Spinal cord (tissue), 10 donors: ENCODE results near the gene PIGZ. TPM values are rescaled to one million over a fixed set of nuclear protein-coding genes. Genes with fewer than 3 reads are reported as not detected.

Source experiments
- DNase-seq, 6 donors: peaks; one replicate each; pipeline versions ENCODE4 v3.0.0 to v3.0.0-alpha.2; 2013 to 2015; ENCODE audit warnings: low spot score in 6 of 6, low read depth in 4 of 6
- H3K27ac ChIP-seq: one replicate; pipeline ENCODE4 v1.5.1; 2013; ENCODE audit warnings: low read depth, low read length, control low read depth
- H3K27me3 ChIP-seq: one replicate; pipeline ENCODE4 v1.6.1; 2013; ENCODE audit warnings: low read length; ENCODE audit not compliant: control insufficient read depth, insufficient read depth
- H3K36me3 ChIP-seq: one replicate; pipeline ENCODE4 v1.6.1; 2013; ENCODE audit warnings: low read length; ENCODE audit not compliant: control insufficient read depth, insufficient read depth
- H3K4me1 ChIP-seq: one replicate; pipeline ENCODE4 v1.6.1; 2013; ENCODE audit warnings: low read length; ENCODE audit not compliant: control insufficient read depth, insufficient read depth
- H3K4me3 ChIP-seq: one replicate; pipeline ENCODE4 v1.5.1; 2013; ENCODE audit warnings: low read depth, low read length, control low read depth
- H3K9me3 ChIP-seq: one replicate; pipeline ENCODE4 v1.6.1; 2013; ENCODE audit warnings: low read length; ENCODE audit not compliant: control insufficient read depth, insufficient read depth
- WGBS: methylation state at CpG from one replicate; pipeline ENCODE4 v1.1.5; 2013; ENCODE audit warnings: missing lambda C conversion rate; ENCODE audit not compliant: insufficient coverage; 5-methylcytosine and 5-hydroxymethylcytosine counted together
- long read RNA-seq, 4 donors: transcript quantifications; one replicate each; lab custom pipeline, GENCODE V29; 2026
- polyA plus RNA-seq, 2 donors: library from polyadenylated mRNA; unstranded; fragments of 120-200 nt; gene quantifications; one replicate each; pipeline ENCODE4 v1.2.1, GENCODE V29; 2013; ENCODE audit not compliant: insufficient read length in 2 of 2
- total RNA-seq, 2 donors: library from RNA; depleted of rRNA in 1 of 2; stranded (reverse); fragments of 120-200 nt in 1 of 2; fragments of >200 nt in 1 of 2; gene quantifications; one replicate each; pipeline versions ENCODE4 v1.2.3 to v1.2.4, GENCODE V29; 2013 to 2014
- donor health status: healthy.

PIGZ gene, protein sequence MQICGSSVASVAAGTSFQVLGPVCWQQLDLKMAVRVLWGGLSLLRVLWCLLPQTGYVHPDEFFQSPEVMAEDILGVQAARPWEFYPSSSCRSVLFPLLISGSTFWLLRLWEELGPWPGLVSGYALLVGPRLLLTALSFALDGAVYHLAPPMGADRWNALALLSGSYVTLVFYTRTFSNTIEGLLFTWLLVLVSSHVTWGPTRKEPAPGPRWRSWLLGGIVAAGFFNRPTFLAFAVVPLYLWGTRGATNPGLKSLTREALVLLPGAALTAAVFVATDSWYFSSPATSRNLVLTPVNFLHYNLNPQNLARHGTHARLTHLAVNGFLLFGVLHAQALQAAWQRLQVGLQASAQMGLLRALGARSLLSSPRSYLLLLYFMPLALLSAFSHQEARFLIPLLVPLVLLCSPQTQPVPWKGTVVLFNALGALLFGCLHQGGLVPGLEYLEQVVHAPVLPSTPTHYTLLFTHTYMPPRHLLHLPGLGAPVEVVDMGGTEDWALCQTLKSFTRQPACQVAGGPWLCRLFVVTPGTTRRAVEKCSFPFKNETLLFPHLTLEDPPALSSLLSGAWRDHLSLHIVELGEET
- total RNA-seq (1 to 10 TPM; 3.0 to 4.6 TPM), polyA plus RNA-seq (10 to 100 TPM in 1 of 2 donors, 1 to 10 TPM in 1; 9.1 to 15.0 TPM)
- long read RNA-seq, donor 1, transcript PIGZ-201 (2 exons, 868 nt): major isoform, 6 of 10 reads
- long read RNA-seq, donor 1, partial matches to known transcripts: 0 of 10 reads
- long read RNA-seq, donor 1, other reads (novel, unspliced or antisense): 0 of 10 reads
- long read RNA-seq, donor 2, partial matches to known transcripts: 0 of 2 reads
- long read RNA-seq, donor 2, other reads (novel, unspliced or antisense): 0 of 2 reads
- long read RNA-seq, donor 3: 0 reads
- long read RNA-seq, donor 4: 0 reads

- Histone ChIP-seq H3K9me3 (no peaks in the 10 kb centered on the region), H3K36me3 (peaks cover 16% of the 10 kb centered on the region), H3K4me1 (peaks cover 22% of the 10 kb centered on the region), H3K27ac (no peak within 1 kb of the TSS), H3K4me3 (peak within 1 kb of the TSS; percentile 49), H3K27me3 (peaks cover 42% of the 10 kb centered on the region)
- 1% methylated on average over 98 of the region's 98 CpGs for WGBS
- DNase-seq: peak in 2 of 6 donors; percentile 54 to 63
Measured at GRCh38 chr3:196968233-196969133, at the start of gene PIGZ. Gene PIGZ (minus strand): TSS chr3:196968833. CDS start chr3:196952031, 16,802 bp downstream.

DNA sequence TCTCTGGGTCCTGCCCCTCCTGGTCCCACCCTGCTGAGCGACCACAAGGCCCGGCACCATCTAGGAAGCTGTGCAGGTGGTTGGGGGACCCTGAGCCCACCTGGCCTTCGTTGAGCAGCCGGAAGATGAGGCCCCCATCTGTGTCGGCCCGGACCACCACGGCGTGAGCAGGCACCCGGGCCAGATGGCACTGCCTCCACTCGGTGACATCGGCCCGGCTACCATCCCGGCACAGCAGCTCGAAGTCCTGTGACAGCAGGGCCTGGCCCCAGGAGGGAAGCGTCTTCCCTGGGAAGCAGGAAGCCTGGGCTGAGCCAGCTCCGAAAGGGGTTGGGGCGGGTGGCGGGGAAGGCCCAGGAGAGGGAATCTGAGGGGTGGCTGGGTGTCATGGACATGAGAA is 48.4 kb upstream of the PIGZ start:
- no peaks in the 10 kb centered on the region for H3K36me3 ChIP-seq
- WGBS: 94% methylated on average over 15 of the region's 18 CpGs
- DNase-seq: no peak

GRCh38 chr3:197015790-197016736 is 47.4 kb upstream of the PIGZ start:
- DNase-seq: no peak
- H3K36me3 ChIP-seq: no peaks in the 10 kb centered on the region
- no peaks in the 10 kb centered on the region for H3K9me3 ChIP-seq
- peaks cover 10% of the 10 kb centered on the region for H3K4me1 ChIP-seq
- no peak overlapping the region for H3K27ac ChIP-seq
- no peaks in the 10 kb centered on the region for H3K27me3 ChIP-seq
- WGBS: 93% methylated on average over 24 of the region's 28 CpGs
- no peak overlapping the region for H3K4me3 ChIP-seq

More for the DNA sequence above, 48.4 kb upstream of the PIGZ start:
- Histone ChIP-seq H3K4me1 (peaks cover under 1% of the 10 kb centered on the region), H3K27ac (no peak overlapping the region), H3K9me3 (no peaks in the 10 kb centered on the region), H3K4me3 (no peak overlapping the region), H3K27me3 (no peaks in the 10 kb centered on the region)

DNA sequence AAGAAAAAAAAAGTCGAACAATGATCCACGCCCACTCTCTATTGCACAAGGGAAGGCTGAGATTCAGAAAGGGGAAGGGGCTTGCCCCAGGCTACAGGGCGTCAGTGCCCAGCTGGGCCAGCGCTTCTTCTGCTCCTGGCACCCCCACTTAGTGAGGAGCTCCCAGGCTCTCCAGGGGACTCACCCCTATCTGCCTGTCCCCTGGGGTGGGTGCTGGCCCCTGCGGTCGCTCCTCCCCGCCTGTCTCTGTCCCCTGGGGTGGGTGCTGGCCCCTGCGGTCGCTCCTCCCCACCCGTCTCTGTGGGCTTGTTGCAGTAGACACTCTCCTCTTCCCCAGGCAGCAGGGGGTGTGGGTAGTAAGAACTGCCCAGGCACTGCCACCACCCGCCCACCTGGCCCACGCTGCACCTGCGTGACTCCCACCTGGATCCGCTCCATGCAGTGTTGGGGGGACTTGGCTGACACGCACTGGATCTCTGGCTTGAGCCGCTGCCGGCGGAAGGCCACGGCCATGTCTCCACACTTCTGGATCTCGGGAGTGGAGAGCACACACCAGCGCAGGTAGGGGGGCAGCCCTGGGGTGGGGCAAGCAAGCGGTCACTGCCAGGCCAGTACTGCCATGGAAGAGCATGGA is 46.4 kb upstream of the PIGZ start:
- Histone ChIP-seq H3K27ac (no peak overlapping the region), H3K4me1 (peaks cover 14% of the 10 kb centered on the region), H3K4me3 (no peak overlapping the region), H3K36me3 (no peaks in the 10 kb centered on the region), H3K27me3 (no peaks in the 10 kb centered on the region), H3K9me3 (no peaks in the 10 kb centered on the region)
- no peak for DNase-seq
- WGBS: 93% methylated on average over 17 of the region's 22 CpGs

GRCh38 chr3:197014024-197014423 is 45.4 kb upstream of the PIGZ start:
- no peak overlapping the region for H3K4me3 ChIP-seq
- WGBS: no CpG with 5 or more reads among the region's 6 CpGs
- H3K36me3 ChIP-seq: no peaks in the 10 kb centered on the region

GRCh38 chr3:197012540-197012883 is 43.9 kb upstream of the PIGZ start:
- H3K27me3 ChIP-seq: no peaks in the 10 kb centered on the region
- peaks cover 14% of the 10 kb centered on the region for H3K4me1 ChIP-seq
- peaks cover 4% of the 10 kb centered on the region for H3K36me3 ChIP-seq
- H3K4me3 ChIP-seq: no peak overlapping the region
- DNase-seq: no peak
- H3K9me3 ChIP-seq: no peaks in the 10 kb centered on the region
- no peak overlapping the region for H3K27ac ChIP-seq
- WGBS: 72% methylated on average over 5 of the region's 7 CpGs

More at GRCh38 chr3:197014024-197014423, 45.4 kb upstream of the PIGZ start:
- Histone ChIP-seq H3K27me3 (no peaks in the 10 kb centered on the region), H3K4me1 (peaks cover 14% of the 10 kb centered on the region), H3K27ac (no peak overlapping the region), H3K9me3 (no peaks in the 10 kb centered on the region)
- peak in 1 of 6 donors; percentile 47 for DNase-seq

GRCh38 chr3:197011780-197012539 is 43.3 kb upstream of the PIGZ start:
- Histone ChIP-seq H3K27me3 (no peaks in the 10 kb centered on the region), H3K9me3 (no peaks in the 10 kb centered on the region), H3K4me3 (no peak overlapping the region), H3K36me3 (peaks cover 4% of the 10 kb centered on the region), H3K27ac (no peak overlapping the region), H3K4me1 (peaks cover 14% of the 10 kb centered on the region)
- DNase-seq: no peak
- WGBS: 79% methylated on average over 25 of the region's 25 CpGs
